Skeletal muscle satellite cell (primary cell): ENCODE data around the gene CALCOCO1.

ENCODE experiments used
- H3K27me3 ChIP-seq: 2 replicates; pipeline ENCODE4 v1.7.0; 2013; ENCODE audit warnings: low read length; ENCODE audit not compliant: control insufficient read depth, insufficient read depth
- H3K36me3 ChIP-seq: 2 replicates; pipeline ENCODE4 v1.7.0; 2013; ENCODE audit warnings: mild to moderate bottlenecking, control low read depth, low read length; ENCODE audit not compliant: insufficient read depth
- H3K4me1 ChIP-seq: 2 replicates; pipeline ENCODE4 v1.7.0; 2013; ENCODE audit warnings: low read length; ENCODE audit not compliant: control insufficient read depth, insufficient read depth
- H3K4me2 ChIP-seq: 2 replicates; pipeline ENCODE4 v1.7.0; 2013; ENCODE audit warnings: mild to moderate bottlenecking, low read length
- H3K4me3 ChIP-seq: 2 replicates; pipeline ENCODE4 v1.7.0; 2013; ENCODE audit warnings: low read length
- H3K9ac ChIP-seq: 2 replicates; pipeline ENCODE4 v1.7.0; 2013; ENCODE audit warnings: mild to moderate bottlenecking, low read depth, low read length, moderate library complexity
- H3K9me3 ChIP-seq: replicated peaks from 2 replicates; pipeline ENCODE4 v1.7.0; 2013; ENCODE audit warnings: mild to moderate bottlenecking, control low read depth, low read length

Gene CALCOCO1

GRCh38 chr12:53758081-53758729 lies 31.0 kb upstream of the CALCOCO1 start:
- H3K4me1 ChIP-seq: peaks cover 4% of the 10 kb centered on the region
- no peak overlapping the region for H3K4me2 ChIP-seq
- no peak overlapping the region for H3K4me3 ChIP-seq
- H3K9me3 ChIP-seq: no peaks in the 10 kb centered on the region
- no peaks in the 10 kb centered on the region for H3K36me3 ChIP-seq
- no peak overlapping the region for H3K9ac ChIP-seq
- peaks cover 51% of the 10 kb centered on the region for H3K27me3 ChIP-seq

- Histone ChIP-seq H3K4me2 (peak overlapping the region; percentile 75), H3K9me3 (no peaks in the 10 kb centered on the region), H3K36me3 (no peaks in the 10 kb centered on the region), H3K4me3 (peak overlapping the region; percentile 51), H3K4me1 (peaks cover 4% of the 10 kb centered on the region), H3K9ac (no peak overlapping the region), H3K27me3 (peaks cover 60% of the 10 kb centered on the region)
Measured at GRCh38 chr12:53757101-53757770, 30.0 kb upstream of the CALCOCO1 start.

- Histone ChIP-seq H3K36me3 (no peaks in the 10 kb centered on the region), H3K9me3 (no peaks in the 10 kb centered on the region), H3K27me3 (peaks cover 68% of the 10 kb centered on the region), H3K4me1 (peaks cover 11% of the 10 kb centered on the region), H3K9ac (no peak overlapping the region), H3K4me2 (peak overlapping the region; percentile 75), H3K4me3 (peak overlapping the region; percentile 51)
Measured at GRCh38 chr12:53756300-53757100, 29.2 kb upstream of the CALCOCO1 start.

GRCh38 chr12:53755893-53756292 lies 28.6 kb upstream of the CALCOCO1 start:
- no peak overlapping the region for H3K9ac ChIP-seq
- H3K9me3 ChIP-seq: no peaks in the 10 kb centered on the region
- no peaks in the 10 kb centered on the region for H3K36me3 ChIP-seq
- H3K4me3 ChIP-seq: no peak overlapping the region
- peaks cover 11% of the 10 kb centered on the region for H3K4me1 ChIP-seq
- no peak overlapping the region for H3K4me2 ChIP-seq
- peaks cover 73% of the 10 kb centered on the region for H3K27me3 ChIP-seq

- Histone ChIP-seq H3K9me3 (no peaks in the 10 kb centered on the region), H3K4me1 (peaks cover 11% of the 10 kb centered on the region), H3K4me2 (no peak overlapping the region), H3K36me3 (no peaks in the 10 kb centered on the region), H3K4me3 (no peak overlapping the region), H3K27me3 (peaks cover 77% of the 10 kb centered on the region), H3K9ac (no peak overlapping the region)
Measured at GRCh38 chr12:53755451-53755891, 28.2 kb upstream of the CALCOCO1 start.

GRCh38 chr12:53754633-53755264 lies 27.5 kb upstream of the CALCOCO1 start:
- Histone ChIP-seq H3K9ac (no peak overlapping the region), H3K36me3 (no peaks in the 10 kb centered on the region), H3K4me2 (no peak overlapping the region), H3K4me3 (no peak overlapping the region), H3K4me1 (peaks cover 11% of the 10 kb centered on the region), H3K9me3 (no peaks in the 10 kb centered on the region), H3K27me3 (peaks cover 79% of the 10 kb centered on the region)

- peaks cover 79% of the 10 kb centered on the region for H3K27me3 ChIP-seq
- H3K4me2 ChIP-seq: no peak overlapping the region
- no peaks in the 10 kb centered on the region for H3K36me3 ChIP-seq
- no peaks in the 10 kb centered on the region for H3K9me3 ChIP-seq
- H3K9ac ChIP-seq: no peak overlapping the region
- H3K4me1 ChIP-seq: peaks cover 11% of the 10 kb centered on the region
- H3K4me3 ChIP-seq: no peak overlapping the region
Measured at GRCh38 chr12:53754188-53754585, 26.9 kb upstream of the CALCOCO1 start.

- H3K27me3 ChIP-seq: peaks cover 79% of the 10 kb centered on the region
- no peak overlapping the region for H3K4me3 ChIP-seq
- H3K4me2 ChIP-seq: no peak overlapping the region
- H3K4me1 ChIP-seq: peaks cover 11% of the 10 kb centered on the region
- H3K9ac ChIP-seq: no peak overlapping the region
- no peaks in the 10 kb centered on the region for H3K9me3 ChIP-seq
- no peaks in the 10 kb centered on the region for H3K36me3 ChIP-seq
Measured at GRCh38 chr12:53752621-53753020, 25.4 kb upstream of the CALCOCO1 start.

- H3K9ac ChIP-seq: no peak overlapping the region
- peaks cover 80% of the 10 kb centered on the region for H3K27me3 ChIP-seq
- H3K36me3 ChIP-seq: no peaks in the 10 kb centered on the region
- no peak overlapping the region for H3K4me3 ChIP-seq
- H3K9me3 ChIP-seq: no peaks in the 10 kb centered on the region
- peaks cover 11% of the 10 kb centered on the region for H3K4me1 ChIP-seq
- H3K4me2 ChIP-seq: peak overlapping the region; percentile 86
Measured at GRCh38 chr12:53752192-53752601, 24.9 kb upstream of the CALCOCO1 start.

- H3K4me2 ChIP-seq: peak within 1 kb of the TSS; percentile 86
Measured at GRCh38 chr12:53751336-53752191, 24.3 kb upstream of the CALCOCO1 start, which contains the start of gene CISTR. Gene CISTR (minus strand): TSS chr12:53751979.

More at GRCh38 chr12:53751336-53752191, 24.3 kb upstream of the CALCOCO1 start, which contains the start of gene CISTR:
- Histone ChIP-seq H3K36me3 (no peaks in the 10 kb centered on the region), H3K27me3 (peaks cover 85% of the 10 kb centered on the region), H3K9ac (peak within 1 kb of the TSS; percentile 19), H3K9me3 (no peaks in the 10 kb centered on the region), H3K4me1 (peaks cover 11% of the 10 kb centered on the region), H3K4me3 (peak within 1 kb of the TSS; percentile 70)
